Stimulated activated CD8-positive, alpha-beta memory T cell treated with anti-CD3 and anti-CD28 coated beads, Interleukin-7, amount 100 ng/mL, for 4 hours (primary cell): ENCODE measurements around the gene DEDD.

ENCODE experiments used
- DNase-seq, 2 donors: peaks; one replicate each; pipeline ENCODE4 v3.0.0-alpha.2; 2020; ENCODE audit warnings: low read depth in 2 of 2

Gene DEDD, protein sequence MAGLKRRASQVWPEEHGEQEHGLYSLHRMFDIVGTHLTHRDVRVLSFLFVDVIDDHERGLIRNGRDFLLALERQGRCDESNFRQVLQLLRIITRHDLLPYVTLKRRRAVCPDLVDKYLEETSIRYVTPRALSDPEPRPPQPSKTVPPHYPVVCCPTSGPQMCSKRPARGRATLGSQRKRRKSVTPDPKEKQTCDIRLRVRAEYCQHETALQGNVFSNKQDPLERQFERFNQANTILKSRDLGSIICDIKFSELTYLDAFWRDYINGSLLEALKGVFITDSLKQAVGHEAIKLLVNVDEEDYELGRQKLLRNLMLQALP

GRCh38 chr1:161132410-161133219 is at the start of gene DEDD:
Gene DEDD (minus strand): TSS chr1:161132667. CDS start chr1:161124462, 8,205 bp downstream.
- DNase-seq: peak; percentile 87

DNA sequence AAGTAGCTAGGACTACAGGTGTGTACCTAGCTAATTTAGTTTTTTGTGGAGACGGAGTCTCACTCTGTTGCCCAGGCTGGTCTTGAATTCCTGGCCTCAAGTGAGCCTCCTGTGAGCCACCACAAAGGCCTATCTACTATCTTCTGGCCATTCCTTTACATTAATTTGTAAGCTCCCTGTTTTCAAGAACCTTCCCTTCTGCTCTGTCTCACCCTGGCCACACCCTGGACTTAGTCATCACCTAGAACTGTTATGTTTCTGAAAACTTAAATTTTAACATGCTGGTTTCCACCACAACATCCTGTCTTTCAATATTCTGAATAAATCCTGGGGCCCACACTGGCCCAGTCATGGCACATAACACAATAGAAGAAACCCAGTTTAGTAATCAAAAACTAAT is 49.7 kb upstream of the DEDD start:
- peak; percentile 48 to 56 for DNase-seq

GRCh38 chr1:161180639-161181038 is 48.2 kb upstream of the DEDD start:
- DNase-seq: no peak

- no peak for DNase-seq
These were observed 47.2 kb upstream of the DEDD start for GRCh38 chr1:161179698-161180097.

DNA sequence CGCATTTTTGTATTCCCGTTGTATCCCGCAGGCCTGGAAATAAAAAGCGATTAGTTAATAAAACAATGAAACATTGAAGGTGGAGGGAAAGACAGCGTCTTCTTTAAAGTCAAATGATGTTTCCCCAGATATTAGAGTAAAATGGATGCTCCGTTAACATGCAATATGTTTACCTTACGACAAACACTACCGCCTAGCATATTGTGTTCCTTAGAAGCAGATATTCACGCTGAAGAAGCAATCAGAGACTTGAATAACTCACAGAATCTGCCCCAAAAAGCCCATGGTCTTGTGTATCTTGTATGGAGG is 45.4 kb upstream of the DEDD start:
- DNase-seq: no peak

DNA sequence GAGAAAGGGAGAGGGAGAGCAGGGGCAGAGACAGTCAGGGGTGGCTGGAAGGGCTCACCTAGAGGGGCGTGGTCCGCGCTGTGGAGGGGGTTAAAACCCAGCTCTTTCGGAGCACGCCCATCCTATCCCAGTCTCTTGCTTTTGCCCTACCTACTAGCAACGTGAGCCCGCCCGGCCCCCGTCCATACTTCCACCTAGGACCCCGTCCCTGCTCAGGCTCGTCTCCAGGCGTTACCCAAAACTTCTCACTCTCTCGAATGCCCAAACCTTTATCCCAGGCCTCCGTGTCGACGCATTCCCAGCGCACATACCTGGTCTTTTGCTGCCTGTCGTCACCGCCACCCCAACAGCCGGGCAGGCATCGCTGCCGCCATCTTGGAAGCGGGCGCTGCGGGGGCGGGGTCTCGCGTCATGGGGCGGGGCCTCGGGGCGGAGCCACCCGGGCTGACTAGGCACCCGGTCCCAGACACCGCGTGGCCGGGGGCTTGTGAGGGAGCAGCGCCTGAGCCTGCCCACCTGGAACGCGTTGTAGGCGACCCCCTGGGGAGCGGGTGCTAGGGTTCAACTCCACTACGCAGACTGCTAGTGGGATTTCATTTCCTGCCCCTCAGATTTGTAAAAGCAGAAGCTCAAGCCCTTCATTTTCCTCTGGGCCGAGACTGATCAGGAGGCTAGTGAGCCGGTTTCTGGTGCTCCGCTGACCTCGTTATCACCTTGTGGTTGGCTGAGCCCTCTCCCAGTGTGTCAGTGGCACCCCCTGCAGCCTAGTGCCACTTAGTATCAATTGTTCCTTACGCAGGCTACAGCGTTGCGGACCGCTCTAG is 44.9 kb upstream of the DEDD start, which contains the start of gene B4GALT3:
B4GALT3 (minus strand) TSS at position 396 of the 824 bp plus-strand sequence. CDS start 1,447 bp downstream, outside the sequence.
- DNase-seq: peak; percentile 87 to 91

GRCh38 chr1:161176468-161177111 is 44.1 kb upstream of the DEDD start:
- no peak for DNase-seq

DNA sequence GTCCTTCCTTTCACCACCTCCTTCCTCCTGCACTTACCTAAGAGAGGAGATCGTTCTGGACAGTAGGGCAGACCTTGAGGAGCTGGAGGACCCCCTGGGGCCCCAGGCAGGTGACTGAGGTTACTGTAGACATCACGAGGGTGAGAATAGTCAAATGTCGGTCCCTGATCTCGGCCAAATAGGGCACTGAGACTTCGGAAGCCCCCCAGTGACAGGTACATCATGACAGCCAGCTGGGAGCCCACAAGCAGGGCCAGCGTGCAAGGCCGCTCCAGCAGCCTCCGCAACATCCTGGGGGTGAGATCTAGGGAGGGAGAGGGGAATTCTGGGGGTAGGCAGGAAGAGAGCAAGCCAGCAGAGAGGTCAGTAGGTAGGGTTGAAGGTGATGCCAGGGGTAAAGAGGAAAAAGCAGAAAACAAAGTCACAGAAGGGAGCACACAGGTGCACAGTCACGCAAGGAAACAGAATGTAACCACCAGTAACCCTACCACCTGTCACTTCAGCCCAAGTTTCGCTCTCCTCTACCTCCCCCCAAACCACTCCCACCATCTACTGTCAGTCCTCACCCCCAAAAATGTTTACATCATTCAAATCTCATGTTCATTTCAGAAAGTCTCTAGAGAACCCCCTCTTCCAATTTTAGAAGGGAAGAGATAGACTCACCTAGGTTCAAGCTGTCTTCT is 43.4 kb upstream of the DEDD start:
- DNase-seq: no peak

GRCh38 chr1:161174911-161175310 is 42.4 kb upstream of the DEDD start:
- DNase-seq: no peak

- no peak for DNase-seq
These were observed 41.2 kb upstream of the DEDD start for GRCh38 chr1:161173711-161174110.

DNA sequence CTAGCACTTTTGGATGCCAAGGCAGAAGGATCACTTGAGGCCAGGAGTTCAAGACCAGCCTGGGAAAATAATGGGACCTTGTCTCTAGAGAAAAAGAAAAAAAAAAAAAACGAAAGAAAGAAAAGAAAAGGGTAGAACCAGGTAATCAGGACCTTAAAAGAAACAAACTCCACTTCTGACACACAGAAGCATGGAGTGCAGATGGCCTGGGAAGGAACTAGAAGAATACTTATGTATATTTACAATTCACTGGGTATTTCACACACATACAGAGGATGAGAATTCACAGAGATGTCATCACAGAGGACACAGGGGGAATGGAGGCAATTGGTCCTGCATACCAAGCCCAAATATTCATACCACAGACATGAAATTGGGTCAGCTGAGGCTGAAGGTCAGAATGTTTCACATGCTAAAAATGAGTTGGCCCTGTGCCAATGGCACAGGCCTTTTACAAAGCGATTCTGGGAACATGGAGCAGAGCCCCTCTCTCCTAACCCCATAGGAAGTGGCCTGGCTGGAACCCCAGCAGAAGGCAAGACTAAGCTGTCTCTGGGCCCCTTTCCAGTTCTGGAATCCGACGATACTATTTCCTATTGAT is 40.4 kb upstream of the DEDD start:
- DNase-seq: no peak

GRCh38 chr1:161172349-161172748 is 39.9 kb upstream of the DEDD start:
- no peak for DNase-seq

DNA sequence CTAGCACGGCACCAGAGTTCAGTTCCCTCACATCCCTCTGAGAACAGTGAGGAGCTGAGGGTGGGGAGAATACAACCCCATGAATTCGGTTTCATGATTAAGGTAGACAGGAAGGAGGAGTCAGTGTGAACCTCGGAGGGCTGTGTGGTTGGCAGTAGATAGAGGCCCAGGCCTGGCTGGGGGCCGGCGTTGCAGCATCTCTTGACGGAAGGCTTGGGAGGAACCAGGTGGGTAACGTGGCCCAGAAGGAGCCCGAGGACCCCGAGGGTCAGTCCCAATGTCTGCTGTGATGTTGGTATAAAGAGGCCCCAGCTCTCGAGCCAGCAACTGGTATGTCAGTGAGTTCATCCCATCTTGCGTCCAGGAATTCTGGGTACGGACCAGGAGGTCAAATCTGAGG is 39.2 kb upstream of the DEDD start:
- no peak for DNase-seq

DNA sequence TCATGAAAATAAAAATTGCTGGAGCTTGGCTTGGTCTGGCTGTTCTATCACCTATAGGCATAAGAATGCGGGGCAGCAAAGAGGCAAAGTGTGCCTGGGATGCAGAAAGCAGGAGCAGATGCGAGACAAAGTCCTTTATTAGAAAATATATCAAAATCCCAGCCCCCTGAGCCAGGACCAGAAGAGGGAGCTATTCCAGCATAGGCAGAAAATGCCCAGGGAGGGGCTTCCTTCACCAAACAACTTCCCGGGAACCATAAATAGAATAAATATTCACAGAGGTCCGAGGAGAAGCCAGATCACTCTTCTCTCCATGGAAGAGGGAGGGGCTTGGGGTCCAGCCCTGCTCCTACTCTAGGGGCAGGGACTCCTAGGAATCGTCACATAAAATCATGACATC is 38.7 kb upstream of the DEDD start:
- no peak for DNase-seq

DNA sequence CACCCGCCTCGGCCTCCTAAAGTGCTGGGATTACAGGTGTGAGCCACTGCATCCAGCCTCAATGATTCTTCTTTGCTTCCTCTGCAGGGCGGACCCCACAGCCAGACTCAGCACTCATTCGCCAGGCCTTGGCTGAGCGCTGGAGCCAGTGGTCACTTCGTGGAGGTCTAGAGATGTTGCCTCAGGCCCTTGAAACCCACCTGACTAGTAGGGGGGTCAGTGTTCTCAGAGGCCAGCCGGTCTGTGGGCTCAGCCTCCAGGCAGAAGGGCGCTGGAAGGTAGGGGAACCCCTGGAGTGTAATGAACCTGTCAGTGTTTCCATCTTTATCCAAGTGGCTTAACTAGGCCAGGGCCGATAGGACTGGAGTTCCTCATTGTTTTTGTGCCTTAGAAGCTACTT is 36.4 kb upstream of the DEDD start:
- no peak for DNase-seq

DNA sequence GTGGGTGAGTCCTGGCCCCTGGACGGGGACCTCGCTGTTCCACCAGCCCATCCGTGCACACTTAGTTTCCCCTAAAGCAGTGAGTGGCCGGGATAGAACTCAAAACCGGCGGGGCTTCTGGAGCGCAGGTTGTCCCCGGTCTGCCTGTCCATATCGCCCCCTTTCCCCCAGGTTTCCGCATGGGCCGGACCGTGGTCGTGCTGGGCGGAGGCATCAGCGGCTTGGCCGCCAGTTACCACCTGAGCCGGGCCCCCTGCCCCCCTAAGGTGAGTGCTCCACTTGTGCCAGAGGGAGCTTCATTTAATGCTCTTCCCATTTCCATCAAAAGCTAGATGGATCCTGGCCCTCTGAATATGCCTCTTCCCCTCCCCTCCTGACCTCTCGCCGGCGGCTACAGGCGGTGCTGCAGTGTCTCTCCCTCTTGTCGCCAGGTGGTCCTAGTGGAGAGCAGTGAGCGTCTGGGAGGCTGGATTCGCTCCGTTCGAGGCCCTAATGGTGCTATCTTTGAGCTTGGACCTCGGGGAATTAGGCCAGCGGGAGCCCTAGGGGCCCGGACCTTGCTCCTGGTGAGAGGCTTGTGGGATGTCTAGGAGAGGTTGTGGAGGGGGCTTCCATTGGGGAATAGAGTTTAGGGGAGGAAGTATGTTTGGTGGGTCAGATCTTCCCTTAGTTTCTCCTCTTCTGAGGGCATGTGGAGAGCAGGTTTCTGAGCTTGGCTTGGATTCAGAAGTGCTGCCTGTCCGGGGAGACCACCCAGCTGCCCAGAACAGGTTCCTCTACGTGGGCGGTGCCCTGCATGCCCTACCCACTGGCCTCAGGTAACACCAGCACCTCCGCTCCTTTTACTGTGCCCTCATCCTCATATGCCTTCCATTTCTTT is 34.4 kb upstream of the DEDD start:
- DNase-seq: no peak

DNA sequence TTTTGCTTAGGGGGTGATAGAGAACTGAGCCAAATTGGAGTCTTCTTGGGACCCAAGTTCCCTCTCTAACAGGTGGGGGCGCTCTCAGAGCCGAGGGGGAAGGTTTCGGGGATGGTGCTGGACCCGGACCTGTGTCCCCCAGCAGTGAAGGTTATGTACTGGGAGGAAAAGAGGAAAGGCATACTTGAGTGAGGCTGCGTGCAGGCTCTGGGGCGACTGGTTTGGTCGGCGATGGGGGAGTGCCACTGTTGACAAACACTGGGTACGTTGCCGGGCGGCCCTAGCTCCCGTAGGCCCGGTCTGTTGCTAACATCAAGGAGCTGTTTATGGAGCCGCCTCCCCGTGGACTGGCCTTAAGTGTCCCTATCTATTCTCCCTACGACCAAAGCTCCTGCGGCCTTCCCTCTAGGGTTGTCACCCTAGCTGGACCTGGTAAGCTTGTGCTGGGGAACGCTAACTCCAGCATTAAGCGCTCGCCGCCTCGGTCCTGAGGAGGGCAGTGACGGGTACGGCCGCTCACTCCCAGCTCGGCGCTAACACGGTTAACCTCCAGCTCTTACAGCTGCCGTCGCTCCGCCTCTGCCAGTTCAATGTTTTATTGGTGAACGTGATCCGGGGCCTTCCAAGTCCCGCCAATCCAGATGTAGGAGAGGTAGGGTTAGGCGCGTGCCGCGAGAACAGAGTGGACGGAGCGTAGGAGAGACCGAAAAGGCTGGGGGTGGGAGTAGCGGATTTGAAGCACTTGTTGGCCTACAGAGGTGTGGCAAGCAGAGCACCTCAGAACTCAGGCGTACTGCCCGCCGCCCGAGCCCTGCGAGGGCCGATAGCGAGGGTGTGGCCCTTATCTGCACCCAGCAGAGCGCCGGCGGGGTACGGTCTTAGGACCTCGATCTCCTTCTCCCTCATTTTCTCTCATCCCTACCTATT is 33.5 kb upstream of the DEDD start, which contains the start of gene PPOX:
PPOX (plus strand) TSS at position 685 of the 927 bp plus-strand sequence. CDS start 422 bp downstream, outside the sequence.
- peak; percentile 85 to 88 for DNase-seq

DNA sequence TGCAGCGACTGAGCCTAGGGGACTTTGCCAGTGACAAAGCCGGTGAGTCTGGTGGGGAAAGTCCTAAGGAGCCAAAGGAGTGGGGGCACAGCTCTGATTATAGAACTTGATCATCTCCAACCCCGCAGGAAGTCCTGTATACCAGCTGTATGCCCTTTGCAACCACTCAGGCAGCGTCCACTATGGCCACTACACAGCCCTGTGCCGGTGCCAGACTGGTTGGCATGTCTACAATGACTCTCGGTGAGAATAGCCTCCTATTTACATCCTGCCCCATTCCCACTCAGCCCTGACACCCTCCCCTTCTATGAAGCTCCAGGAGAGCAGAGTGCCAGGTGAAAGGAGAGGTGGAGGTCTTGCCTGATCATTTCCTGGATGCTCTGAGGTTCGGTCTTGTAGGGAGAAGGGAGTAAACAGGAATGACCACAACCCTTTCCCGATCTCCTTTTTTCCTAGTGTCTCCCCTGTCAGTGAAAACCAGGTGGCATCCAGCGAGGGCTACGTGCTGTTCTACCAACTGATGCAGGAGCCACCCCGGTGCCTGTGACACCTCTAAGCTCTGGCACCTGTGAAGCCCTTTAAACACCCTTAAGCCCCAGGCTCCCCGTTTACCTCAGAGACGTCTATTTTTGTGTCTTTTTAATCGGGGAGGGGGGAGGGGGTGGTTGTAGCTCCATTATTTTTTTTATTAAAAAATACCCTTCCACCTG is 32.6 kb upstream of the DEDD start:
- DNase-seq: no peak
